ENCODE results near the gene EFCAB11. TPM values are rescaled to one million over a fixed set of nuclear protein-coding genes. Genes with fewer than 3 reads are reported as not detected.

Gene EFCAB11
- total and polyA plus RNA-seq, 9 of the 15 experiments (the other 6 are each of a cell fraction or from before 2014, with no cell fraction given), result 13.4 to 37.9 (median 17.4) TPM

GRCh38 chr14:89866458-89866857, 88.1 kb downstream of the EFCAB11 start:
- no peak for FAIRE-seq
- no TSS peak for BruUV-seq (replicated peaks)

More at GRCh38 chr14:89866458-89866857, 88.1 kb downstream of the EFCAB11 start:
- no peaks in the 10 kb centered on the region for H3K36me3 ChIP-seq (ENCODE audit: control insufficient read depth, insufficient read depth, low read length)
- no peaks in the 10 kb centered on the region for H3K9me1 ChIP-seq (ENCODE audit: control insufficient read depth, insufficient read depth, low read length)
- POLR2A ChIA-PET, result no interaction called here
- H3K79me2 ChIP-seq (ENCODE audit: control insufficient read depth, insufficient read depth, low read length), result no peaks in the 10 kb centered on the region
- H3K9ac ChIP-seq (ENCODE audit: insufficient read depth in 1 of 2, low read depth in 2 of 2, low read length in 2 of 2), result no peak overlapping the region
- H3K9me3 ChIP-seq (replicated peaks; ENCODE audit: control insufficient read depth, insufficient read depth, low read depth, low read length), result no peaks in the 10 kb centered on the region
- no peaks in the 10 kb centered on the region for H3K27me3 ChIP-seq (ENCODE audit: control insufficient read depth in 2 of 2, insufficient read depth in 2 of 2, low read length in 2 of 2)
- no peak overlapping the region for H3K4me3 ChIP-seq
- WGBS (ENCODE audit: insufficient coverage, low coverage, missing lambda C conversion rate), result 49% methylated on average over 3 of the region's 3 CpGs
- H2AFZ ChIP-seq (ENCODE audit: low read depth, low read length), result no peak overlapping the region
- intact Hi-C loops (cut with micrococcal nuclease), result no loop called here
- TF ChIP-seq KLF16 (IDR thresholded peaks at IDR 0.05) (no peak), CREB5 (CRISPR knock-in tag; IDR thresholded peaks at IDR 0.05) (no peak), BACH1 (tag; IDR thresholded peaks at IDR 0.05) (no peak), ZNF707 (CRISPR knock-in tag; conservative IDR thresholded peaks at IDR 0.05) (no peak), SIN3A (IDR thresholded peaks at IDR 0.05; ENCODE audit: borderline replicate concordance in 2 of 2, control insufficient read depth in 1 of 2, low read depth in 2 of 2, low read length in 2 of 2) (no peak), ZNF263 (CRISPR knock-in tag; IDR thresholded peaks at IDR 0.05; ENCODE audit: borderline replicate concordance) (no peak), HINFP (tag; conservative IDR thresholded peaks at IDR 0.05; ENCODE audit: low read depth) (no peak), HMBOX1 (IDR thresholded peaks at IDR 0.05) (no peak), FOXJ3 (CRISPR knock-in tag; IDR thresholded peaks at IDR 0.05) (no peak), DDX20 (tag; IDR thresholded peaks at IDR 0.05; ENCODE audit: low read depth) (no peak), RBM15 (IDR thresholded peaks at IDR 0.05; ENCODE audit: insufficient read depth, low read length) (no peak), ZC3H11A (IDR thresholded peaks at IDR 0.05; ENCODE audit: low read depth, low read length) (no peak), BHLHE40 (IDR thresholded peaks at IDR 0.05; ENCODE audit: low read length) (no peak), ZBTB17 (CRISPR knock-in tag; IDR thresholded peaks at IDR 0.05) (no peak), PKNOX1 (IDR thresholded peaks at IDR 0.05) (no peak)
- CTCF ChIA-PET (ENCODE audit: low intra/inter-chr PET ratio), result no interaction called here
- ATAC-seq, result no peak
- in situ Hi-C loops (cut with MboI), result no loop called here
- no peaks in the 10 kb centered on the region; a peak in 1 of 5 replicates for H3K4me1 ChIP-seq (replicated peaks in 1 of 2; ENCODE audit: control insufficient read depth in 2 of 2, insufficient read depth in 2 of 2, low read length in 2 of 2)
- no peak for DNase-seq (ENCODE audit: extremely low read depth in 1 of 4, low spot score in 3 of 4)
- no peaks in the 10 kb centered on the region; the same call in 1 of the 2 replicates for H4K20me1 ChIP-seq (replicated peaks; ENCODE audit: control insufficient read depth, insufficient read depth, low read length)
- no peak overlapping the region for H3K27ac ChIP-seq (ENCODE audit: extremely low read depth, low read depth, low read length)
- H3K4me2 ChIP-seq (ENCODE audit: insufficient read depth, low read length), result no peak overlapping the region
